Naive B cell (primary cell): Measurements from ENCODE around the gene ST3GAL6. TPM values are rescaled to one million over a fixed set of nuclear protein-coding genes. Genes with fewer than 3 reads are reported as not detected.
A peak's percentile ranks its signal among the peaks of the same experiment; 100 is the strongest.

Experiments used
- ATAC-seq, 2 donors: fragments of 150-1000 bp; cut with Tn5 transposase; 2 replicates each; pipeline ENCODE4 v1.10.0; 2021; ENCODE audit warnings: low read depth in 2 of 2, mild to moderate bottlenecking in 2 of 2, moderate library complexity in 2 of 2
- DNase-seq: peaks from one replicate; pipeline ENCODE4 v3.0.0; 2022
- H3K27ac Mint-ChIP-seq, 6 donors: one replicate each; pipeline ENCODE4 v1.8.0; 2020 to 2022; ENCODE audit warnings: mild to moderate bottlenecking in 6 of 6, mixed read lengths in 6 of 6, moderate library complexity in 5 of 6, inconsistent platforms in 2 of 6
- H3K27me3 Mint-ChIP-seq, 3 donors: one replicate each; pipeline ENCODE4 v1.8.0; 2021 to 2022; ENCODE audit warnings: mixed read lengths in 3 of 3, mild to moderate bottlenecking in 1 of 3
- H3K36me3 Mint-ChIP-seq, 2 donors: one replicate each; pipeline ENCODE4 v1.8.0; 2020 to 2022; ENCODE audit warnings: mixed read lengths in 2 of 2, inconsistent platforms in 1 of 2, mild to moderate bottlenecking in 1 of 2
- H3K4me1 Mint-ChIP-seq, 3 donors: one replicate each; pipeline ENCODE4 v1.8.0; 2020 to 2022; ENCODE audit warnings: mixed read lengths in 3 of 3, inconsistent platforms in 1 of 3, mild to moderate bottlenecking in 1 of 3, moderate library complexity in 1 of 3
- H3K4me3 Mint-ChIP-seq, 8 donors: one replicate each; pipeline ENCODE4 v1.8.0; 2020 to 2022; ENCODE audit warnings: mild to moderate bottlenecking in 8 of 8, mixed read lengths in 8 of 8, moderate library complexity in 8 of 8, inconsistent platforms in 2 of 8
- H3K9me3 Mint-ChIP-seq, 7 donors: one replicate each; pipeline ENCODE4 v1.8.0; 2020 to 2022; ENCODE audit warnings: mixed read lengths in 7 of 7, mild to moderate bottlenecking in 5 of 7, inconsistent platforms in 2 of 7, moderate library complexity in 1 of 7
- polyA plus RNA-seq, 6 donors: library from polyadenylated mRNA; unstranded; fragments of 300-500 nt; fragmentation: Illumina TruSeq; gene quantifications; one replicate each; pipeline ENCODE4 v1.2.3, GENCODE V29; 2021; ENCODE audit warnings: low read depth in 6 of 6

The ST3GAL6 gene
- polyA plus RNA-seq, 6 donors from 2014 or later: 0.18 to 1.2 (median 0.31) TPM; not detected in 2

DNA sequence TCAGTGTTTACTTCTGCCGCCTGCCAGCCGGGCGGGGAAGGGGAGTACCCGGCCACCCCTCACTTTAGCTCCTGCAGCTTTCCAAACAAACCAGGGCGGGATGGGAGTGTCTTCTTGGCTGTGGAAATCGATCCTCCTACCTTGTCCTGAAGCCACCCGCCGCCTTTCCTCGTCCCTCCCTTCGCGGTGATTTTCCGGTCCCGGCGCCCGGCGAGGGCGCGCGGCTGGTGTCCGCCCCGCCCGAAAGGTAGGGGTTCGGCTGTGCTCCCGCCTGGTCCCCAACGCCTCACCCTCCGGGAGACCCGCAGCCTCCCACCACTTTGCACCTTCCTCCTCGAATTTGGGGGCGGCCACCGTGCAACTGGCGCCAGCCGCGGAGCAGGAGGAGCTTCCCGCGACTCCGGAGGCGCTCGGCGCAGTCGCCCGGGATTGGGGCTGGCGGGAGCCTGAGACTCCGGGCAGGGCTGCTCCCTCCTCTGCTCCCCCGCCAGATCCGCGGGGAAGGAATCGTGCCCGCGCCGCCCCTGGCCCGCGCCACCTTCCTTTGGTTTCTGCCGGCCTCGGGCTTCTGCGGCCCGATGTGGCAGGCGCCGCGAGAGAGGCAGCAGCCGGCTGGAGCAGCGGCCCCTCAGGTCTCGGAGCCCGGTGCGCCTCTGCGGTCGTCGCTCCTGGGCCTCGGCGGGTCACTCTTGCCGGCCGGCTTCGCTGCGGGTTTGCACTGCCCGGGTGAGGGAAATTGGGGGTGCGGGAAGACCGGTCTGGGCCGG lies 30.7 kb upstream of the ST3GAL6 start:
- Mint-ChIP-seq H3K27ac (no peak overlapping the region), H3K36me3 (no peaks in the 10 kb centered on the region), H3K27me3 (peaks cover 49 to 57% (median 57%) of the 10 kb centered on the region in 3 donors), H3K9me3 (peaks cover 0 to 4% (median 0%) of the 10 kb centered on the region in 7 donors), H3K4me1 (peaks cover 5 to 22% (median 17%) of the 10 kb centered on the region in 3 donors), H3K4me3 (peak overlapping the region; percentile 57 to 88 (median 81))
- peak; percentile 6 for DNase-seq
- peak; percentile 40 to 48 for ATAC-seq

DNA sequence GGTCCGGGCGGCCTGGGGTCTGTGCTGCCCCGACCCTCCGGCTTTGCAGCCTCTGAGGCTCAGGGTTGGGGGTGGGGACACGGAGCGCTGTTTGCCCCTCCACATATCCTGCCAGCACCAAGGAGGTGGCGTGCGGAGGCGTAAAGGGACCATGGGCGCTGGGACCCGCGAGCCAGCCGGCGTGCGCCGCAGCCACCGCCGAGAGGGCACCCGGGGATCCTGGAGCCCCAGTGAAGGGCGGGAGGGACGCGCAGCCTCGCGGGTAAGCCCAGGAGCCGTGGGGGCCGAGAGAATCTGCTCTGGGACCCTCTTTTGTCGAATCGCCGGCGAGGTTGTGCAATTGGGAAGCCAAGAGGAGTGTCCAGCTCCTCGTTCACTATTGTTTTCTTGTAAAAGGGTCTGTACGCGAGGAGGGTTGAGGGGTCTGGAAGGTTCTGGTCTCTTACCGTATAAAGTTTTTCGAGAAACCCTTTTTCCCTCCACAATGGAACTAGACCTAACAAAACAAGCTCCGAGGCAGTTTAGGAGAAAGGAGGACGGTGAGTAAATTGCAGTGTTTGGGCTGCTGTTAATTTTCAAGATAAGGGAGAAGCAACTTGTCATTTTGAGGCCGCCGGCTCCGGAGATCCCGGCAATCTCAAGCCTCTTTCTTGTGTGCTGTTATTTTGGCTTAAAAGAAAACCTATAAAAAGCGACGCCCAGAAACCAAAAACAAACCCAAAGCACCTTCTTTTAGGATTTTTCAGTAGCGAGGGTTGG lies 29.9 kb upstream of the ST3GAL6 start:
- Mint-ChIP-seq H3K4me1 (peaks cover 5 to 22% (median 17%) of the 10 kb centered on the region in 3 donors), H3K36me3 (no peaks in the 10 kb centered on the region), H3K9me3 (peaks cover 0 to 4% (median 0%) of the 10 kb centered on the region in 7 donors), H3K27ac (peak overlapping the region in 1 of 6 donors; percentile 15), H3K4me3 (peak overlapping the region; percentile 56 to 89 (median 81)), H3K27me3 (peaks cover 49 to 59% (median 57%) of the 10 kb centered on the region in 3 donors)
- DNase-seq (peak; percentile 2), ATAC-seq (peak; percentile 57 to 58)

DNA sequence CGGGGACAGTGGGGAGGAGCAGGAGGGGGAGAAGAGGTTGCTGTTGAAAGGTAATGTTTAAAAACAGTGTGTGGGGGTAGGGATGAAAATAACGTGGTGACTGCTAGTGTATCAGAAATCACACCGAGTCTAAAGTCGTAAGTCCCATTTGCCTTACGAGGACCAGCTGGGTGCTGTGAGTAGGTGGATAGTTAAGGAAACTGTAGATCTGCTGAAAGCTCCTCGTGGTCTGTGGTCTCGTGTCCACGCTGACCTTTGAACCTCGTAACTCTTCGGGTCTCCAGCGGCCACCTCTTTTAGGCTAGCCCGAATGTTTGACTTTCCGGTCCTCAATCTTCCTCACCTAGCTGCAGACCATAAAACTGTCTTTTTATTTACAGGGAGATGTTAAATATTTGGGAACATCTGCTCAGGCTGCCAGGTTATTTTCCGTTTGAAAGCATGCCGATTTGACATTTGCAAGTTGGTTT lies 29.3 kb upstream of the ST3GAL6 start:
- Mint-ChIP-seq H3K9me3 (peaks cover 0 to 4% (median 0%) of the 10 kb centered on the region in 7 donors), H3K27me3 (peaks cover 46 to 54% (median 52%) of the 10 kb centered on the region in 3 donors), H3K36me3 (no peaks in the 10 kb centered on the region), H3K4me1 (peaks cover 5 to 22% (median 17%) of the 10 kb centered on the region in 3 donors), H3K4me3 (peak overlapping the region; percentile 56 to 89 (median 81)), H3K27ac (no peak overlapping the region)
- DNase-seq (no peak), ATAC-seq (no peak)

DNA sequence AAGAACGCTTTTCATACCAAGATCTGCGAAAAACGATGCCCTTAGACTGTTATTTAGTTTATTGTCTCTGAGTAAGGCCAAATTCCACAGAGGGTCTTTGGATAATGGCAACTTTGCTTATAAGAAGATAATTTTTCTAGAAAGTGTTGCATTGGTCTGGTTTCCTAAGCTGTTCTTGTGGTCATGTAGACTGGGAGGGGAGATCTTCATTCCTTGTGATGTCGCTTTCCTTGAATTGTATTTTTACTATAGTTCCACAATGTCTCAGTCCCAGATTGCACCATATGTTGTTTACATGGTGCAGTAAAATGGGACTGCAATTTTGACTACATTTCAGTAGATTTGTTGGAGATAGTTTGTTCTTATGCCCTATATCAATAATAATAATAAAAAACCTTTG lies 28.8 kb upstream of the ST3GAL6 start:
- peak overlapping the region; percentile 56 to 89 (median 79) for H3K4me3 Mint-ChIP-seq
- no peak overlapping the region for H3K27ac Mint-ChIP-seq
- peaks cover 46 to 54% (median 52%) of the 10 kb centered on the region in 3 donors for H3K27me3 Mint-ChIP-seq
- peaks cover 5 to 22% (median 17%) of the 10 kb centered on the region in 3 donors for H3K4me1 Mint-ChIP-seq
- no peaks in the 10 kb centered on the region for H3K36me3 Mint-ChIP-seq
- ATAC-seq (no peak), DNase-seq (no peak)
- H3K9me3 Mint-ChIP-seq: peaks cover 0 to 4% (median 0%) of the 10 kb centered on the region in 7 donors

DNA sequence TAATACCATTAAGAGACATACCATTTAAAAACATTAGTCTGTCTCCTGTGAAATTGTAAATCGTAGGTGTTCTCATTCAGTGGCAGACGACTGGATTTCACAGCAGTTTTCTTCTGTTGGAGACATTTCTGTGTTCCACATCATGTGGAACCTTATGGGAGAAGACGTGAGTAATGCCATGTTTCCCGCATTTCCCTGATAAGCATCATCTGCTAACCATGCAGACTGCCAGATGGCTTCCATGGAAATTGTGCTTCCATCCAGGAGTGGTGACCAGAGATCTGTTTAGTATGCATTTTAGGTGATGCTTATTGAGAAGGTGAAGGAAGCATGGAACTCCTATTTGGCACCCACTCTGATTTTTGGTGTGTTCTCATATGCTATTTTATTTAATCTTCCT lies 28.4 kb upstream of the ST3GAL6 start:
- Mint-ChIP-seq H3K4me3 (peak overlapping the region in 3 of 8 donors; percentile 45 to 89 (median 79)), H3K9me3 (peaks cover 0 to 4% (median 0%) of the 10 kb centered on the region in 7 donors), H3K4me1 (peaks cover 5 to 22% (median 17%) of the 10 kb centered on the region in 3 donors), H3K27ac (no peak overlapping the region), H3K27me3 (peaks cover 46 to 54% (median 52%) of the 10 kb centered on the region in 3 donors), H3K36me3 (no peaks in the 10 kb centered on the region)
- ATAC-seq: no peak
- DNase-seq: no peak

DNA sequence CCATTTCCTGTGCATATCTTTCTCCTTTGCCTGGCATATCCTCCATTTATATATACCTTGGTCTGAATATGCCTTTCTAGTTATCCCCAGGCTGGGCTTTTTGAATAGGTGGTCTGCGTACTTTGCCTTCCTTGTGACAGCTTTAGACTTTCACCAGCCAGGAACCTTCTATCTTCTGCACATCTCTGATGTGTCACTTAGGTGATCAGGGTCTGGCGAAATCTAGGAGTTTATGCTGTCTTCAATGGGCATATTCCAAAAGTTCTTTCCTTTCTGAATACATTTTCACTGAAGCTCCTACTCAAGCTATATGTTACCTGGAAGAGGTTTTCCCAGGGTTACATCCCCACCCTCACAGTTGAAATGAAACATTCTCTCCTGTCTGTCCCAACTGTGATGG lies 27.8 kb upstream of the ST3GAL6 start:
- no peak for ATAC-seq
- H3K4me3 Mint-ChIP-seq: peak overlapping the region in 3 of 8 donors; percentile 16 to 52 (median 45)

DNA sequence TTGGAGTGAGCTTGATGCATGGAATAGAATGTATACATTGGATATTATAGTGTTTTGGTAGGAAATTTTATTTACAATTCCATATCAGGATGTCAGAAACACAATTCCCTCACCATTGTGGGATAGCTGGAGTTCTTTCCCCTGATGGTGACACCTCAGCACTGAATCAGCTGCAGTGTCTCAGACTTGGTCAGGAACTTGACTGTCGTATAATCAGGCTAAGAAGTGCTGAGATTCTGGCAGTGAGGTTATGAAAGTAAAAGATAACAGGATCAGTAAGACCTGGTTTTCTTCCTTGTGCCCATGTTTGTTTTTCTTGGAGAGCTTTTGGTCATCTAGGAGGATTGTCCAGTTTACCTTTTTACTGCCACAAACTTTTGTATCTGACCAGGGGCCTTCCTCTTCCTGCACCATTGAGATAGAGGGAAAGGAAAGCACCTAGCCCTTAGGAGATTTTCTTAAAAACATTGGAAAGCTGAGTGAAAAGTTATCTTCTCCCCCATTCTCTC lies 27.3 kb upstream of the ST3GAL6 start:
- H3K27ac Mint-ChIP-seq: no peak overlapping the region
- H3K4me3 Mint-ChIP-seq: no peak overlapping the region
- no peak for ATAC-seq
- no peaks in the 10 kb centered on the region for H3K9me3 Mint-ChIP-seq
- peaks cover 5 to 22% (median 17%) of the 10 kb centered on the region in 3 donors for H3K4me1 Mint-ChIP-seq
- H3K36me3 Mint-ChIP-seq: no peaks in the 10 kb centered on the region
- no peak for DNase-seq
- peaks cover 40 to 47% (median 46%) of the 10 kb centered on the region in 3 donors for H3K27me3 Mint-ChIP-seq

More for the DNA sequence above, 27.8 kb upstream of the ST3GAL6 start:
- Mint-ChIP-seq H3K36me3 (no peaks in the 10 kb centered on the region), H3K27ac (no peak overlapping the region), H3K4me1 (peaks cover 5 to 22% (median 17%) of the 10 kb centered on the region in 3 donors), H3K9me3 (peaks cover 0 to 4% (median 0%) of the 10 kb centered on the region in 7 donors), H3K27me3 (peaks cover 45 to 53% (median 52%) of the 10 kb centered on the region in 3 donors)
- DNase-seq: no peak

DNA sequence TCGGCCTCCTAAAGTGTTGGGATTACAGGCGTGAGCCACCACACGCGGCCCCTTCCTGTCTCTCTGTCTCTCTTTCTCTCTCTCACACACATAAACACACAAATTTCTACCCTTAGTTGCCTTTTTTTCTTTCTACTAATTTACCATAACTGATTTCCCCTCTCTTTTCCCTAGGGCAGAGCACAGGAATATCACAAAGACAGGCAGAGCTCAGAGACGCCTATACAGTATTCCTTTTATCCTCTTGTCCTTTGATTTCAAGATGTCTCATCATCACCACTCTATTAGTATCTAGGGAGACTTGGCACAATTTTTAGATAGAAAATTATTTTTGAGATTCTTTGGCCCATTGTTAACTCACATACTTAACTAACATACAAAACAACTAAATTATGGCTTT lies 25.8 kb upstream of the ST3GAL6 start:
- no peak for ATAC-seq
- no peak overlapping the region for H3K4me3 Mint-ChIP-seq
- peaks cover 5 to 16% (median 12%) of the 10 kb centered on the region in 3 donors for H3K4me1 Mint-ChIP-seq
- no peaks in the 10 kb centered on the region for H3K36me3 Mint-ChIP-seq
- no peaks in the 10 kb centered on the region for H3K9me3 Mint-ChIP-seq
- DNase-seq: no peak
- H3K27ac Mint-ChIP-seq: no peak overlapping the region
- peaks cover 32 to 44% (median 36%) of the 10 kb centered on the region in 3 donors for H3K27me3 Mint-ChIP-seq

DNA sequence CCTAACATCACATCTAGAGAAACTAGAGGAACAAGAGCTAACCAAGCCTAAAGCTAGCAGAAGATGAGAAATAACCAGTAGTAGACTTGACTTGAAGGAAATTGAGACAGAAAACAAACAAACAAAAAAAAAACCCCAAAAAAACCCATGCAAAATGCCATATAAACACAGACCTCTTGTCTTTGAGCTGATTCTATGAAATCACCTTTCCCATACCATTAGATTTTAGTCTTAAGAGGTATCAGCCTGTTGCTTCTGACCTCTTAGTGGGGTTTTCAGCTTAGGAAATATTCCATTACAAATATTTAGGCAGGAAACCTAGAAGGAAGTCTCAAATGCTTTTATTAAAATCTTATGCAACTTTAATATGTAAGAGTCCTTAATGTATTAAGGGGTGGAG lies 23.9 kb upstream of the ST3GAL6 start:
- Mint-ChIP-seq H3K9me3 (no peaks in the 10 kb centered on the region), H3K27me3 (peaks cover 18 to 32% (median 21%) of the 10 kb centered on the region in 3 donors), H3K4me1 (peaks cover 0 to under 1% (median 0%) of the 10 kb centered on the region in 3 donors), H3K27ac (no peak overlapping the region), H3K4me3 (no peak overlapping the region), H3K36me3 (no peaks in the 10 kb centered on the region)
- ATAC-seq (no peak), DNase-seq (no peak)

DNA sequence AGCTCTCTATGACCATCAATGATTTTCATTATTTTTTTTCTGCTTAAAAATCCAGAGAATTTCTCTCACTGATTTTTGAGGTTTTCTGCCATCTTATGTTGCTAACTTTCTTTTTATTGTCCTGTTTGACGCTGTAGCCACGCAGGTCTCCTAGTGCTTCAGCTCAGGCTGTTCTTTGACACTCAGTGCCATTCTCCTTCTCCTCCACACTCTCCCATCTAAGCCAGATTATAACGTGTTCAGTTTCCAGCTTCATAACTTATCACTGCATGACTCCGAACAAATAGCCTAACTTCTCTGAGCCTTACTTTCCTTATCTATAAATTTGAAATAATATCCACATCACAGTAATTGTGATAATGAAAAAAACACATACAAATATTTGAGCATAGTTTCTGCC lies 22.8 kb upstream of the ST3GAL6 start:
- no peaks in the 10 kb centered on the region for H3K9me3 Mint-ChIP-seq
- H3K27ac Mint-ChIP-seq: no peak overlapping the region
- no peak for ATAC-seq
- H3K4me1 Mint-ChIP-seq: no peaks in the 10 kb centered on the region
- peaks cover 9 to 21% (median 14%) of the 10 kb centered on the region in 3 donors for H3K27me3 Mint-ChIP-seq
- no peak overlapping the region for H3K4me3 Mint-ChIP-seq
- no peaks in the 10 kb centered on the region for H3K36me3 Mint-ChIP-seq
- DNase-seq: no peak

DNA sequence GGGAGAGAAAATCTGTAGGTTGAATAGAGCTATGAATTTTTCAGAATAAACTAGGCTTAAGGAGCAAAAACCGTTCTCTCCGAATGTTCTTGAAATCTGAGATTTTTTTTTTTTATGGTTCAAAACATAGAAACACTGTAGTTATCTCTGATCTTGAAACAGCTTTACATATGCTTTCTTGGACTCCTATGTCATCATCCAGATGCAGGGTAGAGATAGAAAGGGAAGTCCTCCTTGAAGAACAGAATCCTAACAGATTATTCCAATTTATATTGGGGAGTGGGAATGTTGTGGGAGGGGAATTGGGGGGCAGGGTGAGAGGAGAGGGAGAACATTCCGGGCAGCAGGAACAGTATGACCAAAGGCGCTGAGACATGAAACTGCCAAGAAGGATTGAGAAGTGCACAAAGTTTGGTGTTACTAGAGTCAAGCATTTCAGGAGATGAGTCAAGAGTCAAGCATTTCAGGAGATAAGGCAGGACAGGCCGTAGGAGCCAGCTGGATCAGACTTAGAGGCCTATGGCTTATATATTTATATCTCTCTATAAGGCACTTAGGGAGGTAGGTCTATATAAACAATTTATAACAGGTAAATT lies 21.9 kb upstream of the ST3GAL6 start:
- Mint-ChIP-seq H3K4me1 (no peaks in the 10 kb centered on the region), H3K9me3 (no peaks in the 10 kb centered on the region), H3K36me3 (no peaks in the 10 kb centered on the region), H3K4me3 (no peak overlapping the region), H3K27me3 (peaks cover 10 to 22% (median 11%) of the 10 kb centered on the region in 3 donors), H3K27ac (no peak overlapping the region)
- no peak for DNase-seq
- ATAC-seq: no peak

DNA sequence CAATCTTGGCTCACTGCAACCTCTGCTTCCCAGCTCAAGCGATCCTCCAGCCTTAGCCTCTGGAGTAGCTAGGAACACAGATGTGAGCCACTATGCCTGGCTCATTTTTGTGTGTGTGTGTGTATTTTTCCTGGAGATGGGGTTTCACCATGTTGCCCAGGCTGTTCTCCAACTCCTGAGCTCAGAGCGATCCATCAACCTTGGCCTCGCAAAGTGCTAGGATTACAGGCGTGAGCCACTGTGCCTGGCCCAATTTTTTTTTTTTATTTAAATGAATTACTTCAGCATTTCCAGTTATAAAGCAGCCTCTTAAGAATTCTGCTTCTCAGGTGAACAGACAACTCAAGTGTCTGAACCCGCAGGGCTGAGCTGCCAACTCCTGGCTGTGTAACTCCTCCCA lies 20.1 kb upstream of the ST3GAL6 start:
- DNase-seq: no peak
- Mint-ChIP-seq H3K36me3 (no peaks in the 10 kb centered on the region), H3K27me3 (peaks cover 0 to 8% (median 6%) of the 10 kb centered on the region in 3 donors), H3K4me3 (no peak overlapping the region), H3K9me3 (no peaks in the 10 kb centered on the region), H3K4me1 (no peaks in the 10 kb centered on the region), H3K27ac (no peak overlapping the region)
- no peak for ATAC-seq

DNA sequence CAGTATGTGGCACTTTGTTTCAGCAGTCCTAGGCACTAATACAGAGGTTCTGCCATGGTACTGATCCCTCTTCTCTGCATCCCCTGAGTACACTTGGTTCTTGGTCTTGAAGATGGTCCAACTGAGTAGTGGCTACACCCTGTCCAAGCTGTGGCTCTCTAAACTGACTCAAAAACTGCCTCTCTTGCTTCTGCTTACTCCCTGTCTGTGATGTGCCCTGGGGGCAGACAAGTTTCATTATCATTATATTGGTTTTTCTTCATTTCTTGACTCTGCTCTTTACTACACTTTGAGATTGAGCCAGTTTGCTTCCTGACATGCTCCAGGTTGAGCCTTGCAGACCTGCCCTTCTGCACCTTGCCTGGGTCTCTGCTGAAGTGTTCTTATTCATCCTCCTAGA lies 18.9 kb upstream of the ST3GAL6 start:
- no peak overlapping the region for H3K27ac Mint-ChIP-seq
- no peak overlapping the region for H3K4me3 Mint-ChIP-seq
- no peaks in the 10 kb centered on the region for H3K9me3 Mint-ChIP-seq
- H3K27me3 Mint-ChIP-seq: peaks cover 0 to 16% (median 6%) of the 10 kb centered on the region in 3 donors
- H3K4me1 Mint-ChIP-seq: no peaks in the 10 kb centered on the region
- H3K36me3 Mint-ChIP-seq: no peaks in the 10 kb centered on the region
- ATAC-seq: no peak
- DNase-seq: no peak
